HG03108 (cell line): Measurements from ENCODE around the gene CTAGE15.
"Not testable (repeated sequence)": the region's sequence is repeated elsewhere in the genome, so short reads cannot be mapped to it uniquely, and the experiment has no call there.

Experiments
- ATAC-seq: cut with Tn5 transposase; IDR thresholded peaks from one replicate; pipeline ENCODE4 v1.9.1; 2021; ENCODE audit warnings: moderate library complexity; ENCODE audit not compliant: unreplicated experiment

Gene CTAGE15

GRCh38 chr7:143571501-143571900 lies at the start of gene CTAGE15:
CTAGE15 (plus strand) TSS chr7:143571801; CDS start chr7:143571818, 17 bp downstream.
- ATAC-seq: not testable (repeated sequence)

GRCh38 chr7:143522309-143522916 lies 49.2 kb upstream of the CTAGE15 start:
- not testable (repeated sequence) for ATAC-seq

- ATAC-seq: not testable (repeated sequence)
Observed at GRCh38 chr7:143531169-143531926, 40.3 kb upstream of the CTAGE15 start.

GRCh38 chr7:143531932-143532331 lies 39.7 kb upstream of the CTAGE15 start:
- ATAC-seq: not testable (repeated sequence)

GRCh38 chr7:143533213-143533839 lies 38.3 kb upstream of the CTAGE15 start:
- not testable (repeated sequence) for ATAC-seq

- ATAC-seq: not testable (repeated sequence)
Observed at GRCh38 chr7:143536443-143536842, 35.2 kb upstream of the CTAGE15 start.

GRCh38 chr7:143543288-143544038 lies 28.1 kb upstream of the CTAGE15 start:
- not testable (repeated sequence) for ATAC-seq

- not testable (repeated sequence) for ATAC-seq
Observed at GRCh38 chr7:143555968-143556367, 15.6 kb upstream of the CTAGE15 start.

GRCh38 chr7:143563306-143563705 lies 8.3 kb upstream of the CTAGE15 start:
- ATAC-seq: not testable (repeated sequence)

GRCh38 chr7:143566001-143566400 lies 5.6 kb upstream of the CTAGE15 start:
- ATAC-seq: not testable (repeated sequence)

- not testable (repeated sequence) for ATAC-seq
Observed at GRCh38 chr7:143588183-143588582, 16.6 kb downstream of the CTAGE15 start.

- ATAC-seq: not testable (repeated sequence)
Observed at GRCh38 chr7:143589897-143590296, 18.3 kb downstream of the CTAGE15 start.

- not testable (repeated sequence) for ATAC-seq
Observed at GRCh38 chr7:143598086-143598485, 26.5 kb downstream of the CTAGE15 start.

- not testable (repeated sequence) for ATAC-seq
Observed at GRCh38 chr7:143603549-143603948, 31.9 kb downstream of the CTAGE15 start.

- ATAC-seq: not testable (repeated sequence)
Observed at GRCh38 chr7:143606088-143606487, 34.5 kb downstream of the CTAGE15 start.

- ATAC-seq: not testable (repeated sequence)
Observed at GRCh38 chr7:143615545-143615944, 43.9 kb downstream of the CTAGE15 start.

GRCh38 chr7:143617204-143617603 lies 45.6 kb downstream of the CTAGE15 start:
- not testable (repeated sequence) for ATAC-seq

GRCh38 chr7:143620058-143620457 lies 48.5 kb downstream of the CTAGE15 start:
- peak; percentile 16 for ATAC-seq

GRCh38 chr7:143620646-143621045 lies 49.0 kb downstream of the CTAGE15 start, which contains the start of gene TCAF2:
TCAF2 (plus strand) TSS chr7:143620974.
- peak; percentile 81 for ATAC-seq

GRCh38 chr7:143621175-143621574 lies 49.6 kb downstream of the CTAGE15 start:
- peak; percentile 39 for ATAC-seq

- peak; percentile 25 for ATAC-seq
Observed at GRCh38 chr7:143622130-143622529, 50.5 kb downstream of the CTAGE15 start.
